Esophagus squamous epithelium (tissue), 5 donors: ENCODE measurements around the gene OAS3. TPM values are rescaled to one million over a fixed set of nuclear protein-coding genes. Genes with fewer than 3 reads are reported as not detected.
"Not testable (repeated sequence)": the region's sequence is repeated elsewhere in the genome, so short reads cannot be mapped to it uniquely, and the experiment has no call there.

Experiments used
- DNase-seq: peaks from one replicate; lab custom pipeline; 2025; lab: John Stamatoyannopoulos, UW
- H3K27ac ChIP-seq, 4 donors: fragments of 200-600 bp; sonication (generic); one replicate each; pipeline ENCODE4 v1.5.1; 2016 to 2019; ENCODE audit warnings: mild to moderate bottlenecking in 1 of 4
- H3K27me3 ChIP-seq, 4 donors: fragments of 200-600 bp; sonication (generic); 1 replicate in 3 of 4; 2 replicates in 1 of 4; pipeline versions ENCODE4 v1.5.1 to v1.6.0; 2017 to 2021; ENCODE audit warnings: antibody characterized with exemption in 1 of 4
- H3K36me3 ChIP-seq, 3 donors: fragments of 200-600 bp; sonication (generic); one replicate each; pipeline ENCODE4 v1.5.1; 2016 to 2019
- H3K4me1 ChIP-seq, 3 donors: fragments of 200-600 bp; sonication (generic); one replicate each; pipeline ENCODE4 v1.5.1; 2017 to 2019
- H3K4me3 ChIP-seq, 4 donors: fragments of 200-600 bp; sonication (generic); 1 replicate in 3 of 4; 2 replicates in 1 of 4; pipeline ENCODE4 v1.5.1; 2016 to 2019; ENCODE audit warnings: mild to moderate bottlenecking in 2 of 4, moderate library complexity in 1 of 4
- H3K9me3 ChIP-seq, 3 donors: fragments of 200-600 bp; sonication (generic); one replicate each; pipeline ENCODE4 v1.5.1; 2016 to 2019
- CTCF ChIP-seq, 6 experiments: fragments of 450-650 bp in 4 of 6; fragments of 200-600 bp in 2 of 6; sonication (generic) in 2 of 6; IDR thresholded peaks; one replicate each; pipeline ENCODE4 v1.5.1; 2016 to 2019; ENCODE audit warnings: antibody characterized with exemption in 6 of 6, mild to moderate bottlenecking in 4 of 6, moderate library complexity in 4 of 6
- POLR2A ChIP-seq, 4 donors: fragments of 450-650 bp; IDR thresholded peaks; one replicate each; pipeline ENCODE4 v1.6.1; 2017; ENCODE audit warnings: antibody characterized with exemption in 4 of 4, mild to moderate bottlenecking in 4 of 4, moderate library complexity in 3 of 4
- WGBS, 2 donors: methylation state at CpG; one replicate each; pipeline ENCODE4 v1.1.5; 2018; 5-methylcytosine and 5-hydroxymethylcytosine counted together
- intact Hi-C: fragments of 100-400 bp; cut with DNase I; formaldehyde crosslinking; loops from one replicate; pipeline ENCODE4 v1.15.0; 2022
- total RNA-seq, 4 donors: library from RNA; depleted of rRNA; stranded (reverse); fragments of >200 nt; gene quantifications; one replicate each; pipeline ENCODE4 v1.1.0, GENCODE V29; 2016
- donor health status: DM: yes; HTN: yes; CAD: no.

OAS3 gene
- total RNA-seq, 4 donors from 2014 or later, result 25.2 to 40.0 (median 32.3) TPM

GRCh38 chr12:112986291-112986800, 48.1 kb downstream of the OAS3 start:
- Histone ChIP-seq H3K9me3 (peaks cover 0 to 15% (median 0%) of the 10 kb centered on the region in 3 donors), H3K27me3 (no peaks in the 10 kb centered on the region), H3K4me1 (peaks cover 0 to 17% (median 5%) of the 10 kb centered on the region in 3 donors), H3K27ac (peak overlapping the region in 1 of 4 donors; percentile 9), H3K4me3 (no peak overlapping the region), H3K36me3 (peaks cover 0 to 45% (median 4%) of the 10 kb centered on the region in 3 donors)
- TF ChIP-seq CTCF (IDR thresholded peaks at IDR 0.05) (no peak), POLR2A (IDR thresholded peaks at IDR 0.05) (no peak)
- 65 to 71% methylated on average over 2 of the region's 7 CpGs for WGBS, 2 donors
- DNase-seq, result no peak
- intact Hi-C loops, result no loop called here

- 91 to 100% methylated on average over 1 to 2 of the region's 2 CpGs for WGBS, 2 donors
- Histone ChIP-seq H3K4me1 (peaks cover 0 to 17% (median 5%) of the 10 kb centered on the region in 3 donors), H3K4me3 (no peak overlapping the region), H3K27me3 (no peaks in the 10 kb centered on the region), H3K27ac (no peak overlapping the region), H3K9me3 (peaks cover 0 to 8% (median 0%) of the 10 kb centered on the region in 3 donors), H3K36me3 (peaks cover 0 to 45% (median 4%) of the 10 kb centered on the region in 3 donors)
- TF ChIP-seq POLR2A (IDR thresholded peaks at IDR 0.05), result no peak
- TF ChIP-seq CTCF (IDR thresholded peaks at IDR 0.05), result no peak
- no peak for DNase-seq
- intact Hi-C loops, result no loop called here
Observed at GRCh38 chr12:112987561-112987960, 49.3 kb downstream of the OAS3 start.

- no peak for DNase-seq
- Histone ChIP-seq H3K9me3 (peaks cover 0 to 8% (median 0%) of the 10 kb centered on the region in 3 donors), H3K36me3 (peaks cover 0 to 45% (median 4%) of the 10 kb centered on the region in 3 donors), H3K4me1 (peaks cover 0 to 17% (median 5%) of the 10 kb centered on the region in 3 donors), H3K4me3 (no peak overlapping the region), H3K27ac (no peak overlapping the region), H3K27me3 (no peaks in the 10 kb centered on the region)
- no peak for TF ChIP-seq CTCF (IDR thresholded peaks at IDR 0.05)
- no peak for TF ChIP-seq POLR2A (IDR thresholded peaks at IDR 0.05)
- 53 to 77% methylated on average over 3 of the region's 3 CpGs for WGBS, 2 donors
- intact Hi-C loops, result no loop called here
Observed at GRCh38 chr12:112988224-112988623, 50.0 kb downstream of the OAS3 start.

GRCh38 chr12:112988823-112989385, 50.6 kb downstream of the OAS3 start:
- H3K27ac ChIP-seq, DNase-seq, intact Hi-C loops, H3K4me3 ChIP-seq, H3K9me3 ChIP-seq, H3K27me3 ChIP-seq: not testable (repeated sequence)
- WGBS, 2 donors, result 73 to 83% methylated on average over 3 of the region's 3 CpGs
- Histone ChIP-seq H3K36me3 (peaks cover 0 to 45% (median 4%) of the 10 kb centered on the region in 3 donors), H3K4me1 (peaks cover 0 to 17% (median 5%) of the 10 kb centered on the region in 3 donors)

- H3K27ac ChIP-seq, result no peak overlapping the region
- H3K36me3 ChIP-seq, result peaks cover 0 to 45% (median 4%) of the 10 kb centered on the region in 3 donors
- no peak for DNase-seq
- no peaks in the 10 kb centered on the region for H3K27me3 ChIP-seq
- intact Hi-C loops, result no loop called here
- 54 to 69% methylated on average over 1 of the region's 1 CpG for WGBS, 2 donors
- no peak overlapping the region for H3K4me3 ChIP-seq
- peaks cover 0 to 17% (median 5%) of the 10 kb centered on the region in 3 donors for H3K4me1 ChIP-seq
- peaks cover 0 to 3% (median 0%) of the 10 kb centered on the region in 3 donors for H3K9me3 ChIP-seq
- no peak for TF ChIP-seq POLR2A (IDR thresholded peaks at IDR 0.05)
- TF ChIP-seq CTCF (IDR thresholded peaks at IDR 0.05), result no peak
Observed at GRCh38 chr12:112989806-112990205, 51.5 kb downstream of the OAS3 start.
